ENCODE data around the gene PPM1D. TPM values are rescaled to one million over a fixed set of nuclear protein-coding genes. Genes with fewer than 3 reads are reported as not detected.

The PPM1D gene
- total RNA-seq, 1 donor from 2014 or later, result 28.7 TPM

GRCh38 chr17:60599220-60599619 lies 773 bp upstream of the PPM1D start:
- FAIRE-seq, result no peak

GRCh38 chr17:60600490-60601446 lies 775 bp downstream of the PPM1D start:
- FAIRE-seq, result no peak
- peak; percentile 86 for TF ChIP-seq CTCF (IDR thresholded peaks at IDR 0.05; ENCODE audit: insufficient read depth, low read depth, low read length)
- no peak for TF ChIP-seq EZH2 (IDR thresholded peaks at IDR 0.05; ENCODE audit: insufficient read depth, low read length)
- peak overlapping the region; percentile 97 for H3K4me3 Mint-ChIP-seq (ENCODE audit: unreplicated experiment)

More at GRCh38 chr17:60599220-60599619, 773 bp upstream of the PPM1D start:
- Histone ChIP-seq H2AFZ (ENCODE audit: low read depth, low read length) (peak overlapping the region; percentile 98), H3K27me3 (ENCODE audit: insufficient read depth, low read length) (no peaks in the 10 kb centered on the region), H3K36me3 (ENCODE audit: insufficient read depth, low read length) (no peaks in the 10 kb centered on the region), H4K20me1 (ENCODE audit: insufficient read depth, low read length) (peaks cover 33% of the 10 kb centered on the region), H3K27ac (ENCODE audit: low read depth, low read length) (peak overlapping the region; percentile 93), H3K4me3 (ENCODE audit: insufficient read depth, low read depth, low read length) (peak overlapping the region; percentile 89), H3K79me2 (ENCODE audit: insufficient read depth, low read length) (peaks cover 41% of the 10 kb centered on the region), H3K4me2 (ENCODE audit: low read length) (peak overlapping the region; percentile 96), H3K9ac (ENCODE audit: low read length) (peak overlapping the region; percentile 94), H3K9me3 (ENCODE audit: insufficient read depth, low read depth, low read length) (no peaks in the 10 kb centered on the region), H3K4me1 (ENCODE audit: insufficient read depth, low read length) (peaks cover 4% of the 10 kb centered on the region)
- DNase-seq (ENCODE audit: low read depth), result no peak
- peak overlapping the region; percentile 88 for H3K27ac Mint-ChIP-seq (ENCODE audit: unreplicated experiment)
- peaks cover 4% of the 10 kb centered on the region for H3K4me1 Mint-ChIP-seq (ENCODE audit: low read depth, unreplicated experiment)
- peak overlapping the region; percentile 92 for H3K4me3 Mint-ChIP-seq (ENCODE audit: unreplicated experiment)
- no peaks in the 10 kb centered on the region for H3K27me3 Mint-ChIP-seq (ENCODE audit: low read depth, unreplicated experiment)
- no peak for TF ChIP-seq EZH2 (IDR thresholded peaks at IDR 0.05; ENCODE audit: insufficient read depth, low read length)
- TF ChIP-seq CTCF (IDR thresholded peaks at IDR 0.05; ENCODE audit: insufficient read depth, low read depth, low read length), result no peak
- no peaks in the 10 kb centered on the region for H3K9me3 Mint-ChIP-seq (ENCODE audit: unreplicated experiment)
- no peaks in the 10 kb centered on the region for H3K36me3 Mint-ChIP-seq (ENCODE audit: low read depth, unreplicated experiment)

More at GRCh38 chr17:60600490-60601446, 775 bp downstream of the PPM1D start:
- no peaks in the 10 kb centered on the region for H3K9me3 Mint-ChIP-seq (ENCODE audit: unreplicated experiment)
- H3K4me3 ChIP-seq (ENCODE audit: insufficient read depth, low read depth, low read length), result peak overlapping the region; percentile 89
- peak overlapping the region; percentile 93 for H3K27ac ChIP-seq (ENCODE audit: low read depth, low read length)
- H3K4me1 Mint-ChIP-seq (ENCODE audit: low read depth, unreplicated experiment), result peaks cover 7% of the 10 kb centered on the region
- H3K27me3 ChIP-seq (ENCODE audit: insufficient read depth, low read length), result no peaks in the 10 kb centered on the region
- H2AFZ ChIP-seq (ENCODE audit: low read depth, low read length), result peak overlapping the region; percentile 98
- peaks cover 45% of the 10 kb centered on the region for H4K20me1 ChIP-seq (ENCODE audit: insufficient read depth, low read length)
- H3K79me2 ChIP-seq (ENCODE audit: insufficient read depth, low read length), result peaks cover 57% of the 10 kb centered on the region
- peak overlapping the region; percentile 90 for H3K27ac Mint-ChIP-seq (ENCODE audit: unreplicated experiment)
- peak; percentile 69 for DNase-seq (ENCODE audit: low read depth)
- H3K4me2 ChIP-seq (ENCODE audit: low read length), result peak overlapping the region; percentile 85
- H3K27me3 Mint-ChIP-seq (ENCODE audit: low read depth, unreplicated experiment), result no peaks in the 10 kb centered on the region
- no peaks in the 10 kb centered on the region for H3K36me3 Mint-ChIP-seq (ENCODE audit: low read depth, unreplicated experiment)
- no peaks in the 10 kb centered on the region for H3K9me3 ChIP-seq (ENCODE audit: insufficient read depth, low read depth, low read length)
- H3K4me1 ChIP-seq (ENCODE audit: insufficient read depth, low read length), result peaks cover 13% of the 10 kb centered on the region
- H3K9ac ChIP-seq (ENCODE audit: low read length), result peak overlapping the region; percentile 92
- H3K36me3 ChIP-seq (ENCODE audit: insufficient read depth, low read length), result no peaks in the 10 kb centered on the region
